GM18868 (cell line): Measurements from ENCODE around the gene HMCN2.

Experiments
- ATAC-seq: cut with Tn5 transposase; IDR thresholded peaks from one replicate; pipeline ENCODE4 v1.9.1; 2021; ENCODE audit warnings: mild to moderate bottlenecking, moderate library complexity; ENCODE audit not compliant: unreplicated experiment

The HMCN2 gene

DNA sequence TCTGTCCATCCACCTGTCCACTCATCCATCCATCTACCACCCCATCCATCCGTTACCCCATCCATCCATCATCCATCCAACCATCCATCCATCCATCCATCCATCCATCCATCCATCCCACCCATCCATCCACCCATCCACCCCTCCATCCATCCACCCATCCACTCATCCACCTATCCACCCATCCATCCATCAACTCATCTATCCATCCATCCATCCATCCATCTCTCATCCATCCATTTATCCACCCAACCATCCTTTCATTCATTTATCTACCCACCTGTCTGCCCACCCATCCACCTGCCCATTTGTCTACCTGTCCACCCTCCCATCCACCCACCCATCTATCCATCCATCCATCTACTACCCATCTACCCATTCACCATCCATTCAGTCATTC lies 95.1 kb downstream of the HMCN2 start:
- no peak for ATAC-seq

- no peak for ATAC-seq
Observed at GRCh38 chr9:130361873-130362362, 96.4 kb downstream of the HMCN2 start.

DNA sequence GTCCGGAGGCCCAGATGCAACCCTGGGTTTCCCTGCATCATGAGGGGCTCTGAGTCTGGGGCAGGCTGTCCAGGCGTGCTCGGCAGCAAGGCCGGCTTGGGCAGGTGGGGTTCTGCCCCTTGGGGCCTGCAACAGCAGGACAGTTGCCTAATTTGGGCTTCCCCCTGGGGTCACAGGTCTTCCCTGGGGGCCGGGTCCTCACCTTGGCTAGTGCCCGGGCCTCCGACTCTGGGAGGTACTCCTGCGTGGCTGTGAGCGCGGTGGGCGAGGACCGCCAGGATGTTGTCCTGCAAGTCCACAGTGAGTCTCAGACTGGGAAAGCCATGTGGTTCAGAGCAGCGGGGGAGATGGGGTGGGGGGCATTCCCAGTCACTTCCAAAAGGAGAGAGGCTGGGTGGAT lies 97.1 kb downstream of the HMCN2 start:
- no peak for ATAC-seq

DNA sequence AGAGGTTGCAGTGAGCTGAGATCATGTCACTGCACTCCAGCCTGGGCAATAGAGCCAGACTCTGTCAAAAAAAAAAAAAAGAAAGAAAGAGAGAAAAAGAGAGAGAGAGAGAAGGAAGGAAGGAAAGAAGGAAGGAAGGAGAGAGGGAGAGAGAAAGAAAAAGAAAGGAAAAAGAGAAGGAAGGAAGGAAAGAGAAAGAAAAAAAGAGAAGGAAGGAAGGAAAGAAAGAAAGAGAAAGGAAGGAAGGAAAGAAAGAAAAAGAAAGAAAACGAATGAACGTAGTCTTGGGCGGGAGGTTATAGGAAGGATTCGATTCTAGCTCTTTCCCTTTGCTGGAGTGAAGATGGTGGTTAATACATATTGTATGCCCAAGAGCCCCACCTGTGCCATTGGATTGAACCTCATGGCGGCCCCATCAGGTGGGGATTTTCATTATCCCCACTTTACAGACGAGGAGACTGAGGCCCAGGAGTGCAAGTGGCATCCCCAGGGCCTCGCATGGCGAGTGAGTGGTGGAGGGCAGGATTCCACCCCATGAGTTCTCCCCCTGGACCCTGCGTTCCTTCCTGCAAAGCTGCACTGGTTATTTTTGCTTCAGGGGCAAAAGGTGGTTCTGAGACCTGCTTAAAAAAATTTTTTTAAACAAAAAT lies 98.3 kb downstream of the HMCN2 start:
- ATAC-seq: no peak

GRCh38 chr9:130364619-130365322 lies 99.2 kb downstream of the HMCN2 start:
- ATAC-seq: no peak

DNA sequence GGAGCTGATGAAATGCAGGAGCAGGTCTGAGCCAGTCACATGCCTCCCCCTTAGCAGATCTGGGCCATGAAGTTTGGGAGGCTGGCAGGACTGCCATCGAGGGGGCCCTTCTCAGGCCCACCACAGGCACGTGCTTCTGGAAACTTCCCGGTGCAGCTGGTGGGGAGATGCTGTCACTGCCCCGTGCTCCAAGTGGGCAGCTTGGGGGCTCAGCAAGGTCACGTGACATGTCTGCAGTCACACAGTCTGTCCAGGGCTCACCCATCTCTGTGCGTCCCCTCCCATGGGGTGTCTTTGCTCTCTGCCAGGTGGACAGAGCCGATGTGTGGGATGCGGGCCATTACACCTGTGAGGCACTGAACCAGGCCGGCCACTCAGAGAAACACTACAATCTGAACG lies 99.8 kb downstream of the HMCN2 start:
- ATAC-seq: no peak

DNA sequence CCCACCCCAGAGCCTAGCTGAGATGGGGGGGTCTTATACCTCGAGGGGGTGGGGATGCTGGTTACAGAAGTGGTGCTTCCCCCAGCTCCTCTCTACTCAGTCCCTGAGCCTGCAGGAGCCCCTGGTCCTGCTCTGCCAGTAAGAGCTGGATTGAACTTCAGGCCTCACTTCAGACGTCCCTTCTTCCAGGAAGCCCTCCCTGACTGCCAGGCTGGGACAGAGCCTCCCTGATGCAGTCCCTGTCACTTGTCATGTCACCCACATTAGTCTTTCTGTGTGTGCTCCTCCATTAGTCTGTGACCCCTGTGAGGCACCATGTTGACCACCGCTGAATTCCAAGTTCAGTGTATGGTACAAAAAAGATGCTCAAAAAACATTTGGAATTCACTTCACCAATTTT lies 100.5 kb downstream of the HMCN2 start:
- ATAC-seq: no peak

GRCh38 chr9:130366888-130367550 lies 101.5 kb downstream of the HMCN2 start:
- ATAC-seq: no peak

DNA sequence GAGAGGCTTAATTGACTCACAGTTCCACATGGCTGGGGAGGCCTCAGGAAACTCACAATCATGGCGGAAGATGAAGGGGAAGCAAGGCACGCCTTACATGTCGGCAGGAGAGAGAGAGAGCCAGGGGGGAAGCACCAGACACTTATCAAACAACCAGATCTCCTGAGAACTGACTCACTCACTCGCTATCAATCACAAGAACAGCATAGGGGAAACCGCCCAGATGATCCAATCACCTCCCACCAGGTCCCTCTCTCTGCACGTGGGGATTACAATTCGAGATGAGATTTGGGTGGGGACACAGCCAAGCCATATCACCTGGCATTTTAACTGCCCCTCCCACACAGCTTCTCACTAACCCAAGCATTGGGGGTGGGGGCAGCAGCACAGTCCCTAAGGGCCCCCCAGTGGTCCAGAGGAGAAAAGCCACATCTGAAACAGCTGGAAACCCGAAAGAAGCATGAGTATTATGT lies 103.1 kb downstream of the HMCN2 start:
- ATAC-seq: no peak

GRCh38 chr9:130370226-130370625 lies 104.7 kb downstream of the HMCN2 start:
- ATAC-seq: no peak

DNA sequence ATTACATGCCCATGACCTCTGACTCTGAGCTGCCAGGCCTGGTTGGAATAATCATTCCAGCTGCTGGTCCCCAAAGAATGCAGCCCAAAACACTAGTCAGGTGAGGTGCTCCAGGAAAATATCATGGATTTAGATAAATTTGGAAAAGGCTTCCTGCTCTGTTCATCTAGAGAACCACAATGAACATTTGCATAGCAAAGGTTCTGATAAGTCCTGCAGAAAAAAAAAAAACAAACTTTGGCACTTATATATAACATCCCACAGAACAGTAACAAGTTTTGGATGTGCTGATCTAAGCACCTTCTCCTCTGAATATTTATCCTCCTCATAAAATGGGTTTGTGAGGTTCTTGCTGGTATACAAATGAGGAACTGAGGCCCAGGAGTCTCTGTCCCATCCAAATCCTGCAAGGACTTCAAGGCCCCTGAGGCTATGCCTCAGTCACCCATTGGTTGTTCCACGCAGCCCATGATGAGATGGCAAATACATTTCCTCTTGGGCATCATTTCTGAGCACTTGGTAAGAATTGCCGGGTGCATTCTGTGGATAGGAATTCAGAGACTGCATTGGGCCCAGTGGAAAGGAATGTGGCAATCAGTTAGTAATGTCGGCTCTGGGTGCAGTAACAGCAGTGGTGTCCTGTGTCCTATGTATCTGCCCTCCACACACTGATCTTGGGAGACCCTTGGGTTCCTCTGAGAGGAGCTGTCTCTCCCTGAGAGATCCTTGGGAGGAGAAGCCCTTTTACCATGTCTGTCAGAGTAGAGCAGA lies 105.8 kb downstream of the HMCN2 start:
- ATAC-seq: no peak

GRCh38 chr9:130372057-130372456 lies 106.5 kb downstream of the HMCN2 start:
- ATAC-seq: no peak

DNA sequence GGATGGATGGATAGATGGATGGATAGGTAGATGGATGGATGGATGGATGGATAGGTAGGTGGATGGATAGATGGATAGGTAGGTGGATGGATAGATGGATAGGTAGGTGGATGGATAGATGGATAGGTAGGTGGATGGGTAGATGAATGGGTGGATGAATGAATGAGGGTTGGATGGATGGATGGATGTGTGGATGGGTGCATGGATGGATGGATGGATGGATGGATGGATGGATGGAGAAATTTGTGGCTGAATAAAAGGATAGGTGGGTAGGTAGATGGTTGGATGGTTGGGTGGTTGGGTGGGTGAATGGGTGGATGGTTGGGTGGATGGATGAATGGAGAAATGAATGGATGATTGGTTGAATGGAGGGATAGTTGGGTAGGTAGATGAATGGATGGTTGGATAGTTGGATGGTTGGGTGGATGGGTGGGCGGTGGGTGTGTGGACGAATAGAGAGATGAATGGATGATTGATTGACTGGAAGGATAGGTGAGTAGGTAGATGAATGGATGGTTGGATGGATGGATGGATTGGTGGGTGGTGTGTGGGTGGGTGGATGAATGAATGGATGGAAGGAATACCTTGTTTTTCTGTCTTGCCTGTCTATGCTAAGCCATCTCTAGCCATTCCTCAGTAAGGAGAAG lies 108.2 kb downstream of the HMCN2 start:
- ATAC-seq: no peak

- no peak for ATAC-seq
Observed at GRCh38 chr9:130377612-130378011, 112.1 kb downstream of the HMCN2 start.

GRCh38 chr9:130378875-130379648 lies 113.5 kb downstream of the HMCN2 start:
- no peak for ATAC-seq

- ATAC-seq: no peak
Observed at GRCh38 chr9:130379649-130379970, 114.0 kb downstream of the HMCN2 start.

DNA sequence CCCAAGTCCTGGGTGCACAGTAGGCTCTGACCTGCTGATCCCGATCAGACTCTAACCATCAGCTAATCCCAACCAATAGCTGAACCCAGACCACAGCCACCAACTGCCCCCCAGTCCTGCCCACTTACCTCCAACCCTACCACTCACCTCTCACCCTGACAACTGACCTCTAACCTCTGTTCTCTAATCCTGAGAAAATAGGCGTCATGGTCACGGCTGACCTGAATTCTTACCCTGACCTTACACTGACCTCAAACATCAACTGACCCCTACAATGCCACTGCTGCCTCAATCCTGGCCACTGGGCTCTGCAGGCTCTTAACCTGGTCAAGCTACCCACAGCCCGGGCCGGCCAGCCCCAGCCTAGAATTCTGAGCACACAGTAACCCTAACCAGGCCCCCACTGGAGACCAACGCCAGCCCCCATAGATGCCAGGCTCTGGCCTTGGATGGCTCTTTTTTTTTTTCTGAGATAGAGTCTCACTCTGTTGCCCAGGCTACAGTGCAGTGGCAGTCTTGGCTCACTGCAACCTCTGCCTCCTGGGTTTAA lies 115.4 kb downstream of the HMCN2 start:
- ATAC-seq: no peak

DNA sequence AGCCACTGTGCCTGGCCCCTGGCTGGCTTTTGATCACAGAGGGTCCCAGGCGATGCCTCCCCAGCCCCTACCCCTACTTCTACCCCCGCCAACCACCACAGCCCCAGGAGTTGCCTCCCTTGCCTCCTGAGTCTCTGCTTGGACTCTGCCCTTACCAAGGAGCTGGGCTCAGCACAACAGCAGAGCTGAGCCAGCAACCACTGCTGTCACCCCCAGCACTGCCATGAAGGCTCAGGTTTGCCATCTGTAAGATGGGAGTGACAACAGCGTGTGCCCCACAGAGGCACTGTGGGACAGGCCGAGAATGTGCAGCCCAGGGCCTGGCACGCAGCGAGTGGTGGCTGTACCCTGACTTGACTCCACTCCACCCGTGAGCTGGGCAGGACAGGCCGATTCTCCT lies 116.1 kb downstream of the HMCN2 start:
- ATAC-seq: no peak

- ATAC-seq: no peak
Observed at GRCh38 chr9:130382096-130382495, 116.5 kb downstream of the HMCN2 start.
